CD4-positive, alpha-beta T cell treated with Interleukin-4 for 4 hours (primary cell): Measurements from ENCODE around the gene UBIAD1.
A peak's percentile ranks its signal among the peaks of the same experiment; 100 is the strongest.
"Not testable (repeated sequence)": the region's sequence is repeated elsewhere in the genome, so short reads cannot be mapped to it uniquely, and the experiment has no call there.

Experiments
- DNase-seq: peaks from one replicate; pipeline ENCODE4 v3.0.0-alpha.2; 2020

UBIAD1 gene, protein sequence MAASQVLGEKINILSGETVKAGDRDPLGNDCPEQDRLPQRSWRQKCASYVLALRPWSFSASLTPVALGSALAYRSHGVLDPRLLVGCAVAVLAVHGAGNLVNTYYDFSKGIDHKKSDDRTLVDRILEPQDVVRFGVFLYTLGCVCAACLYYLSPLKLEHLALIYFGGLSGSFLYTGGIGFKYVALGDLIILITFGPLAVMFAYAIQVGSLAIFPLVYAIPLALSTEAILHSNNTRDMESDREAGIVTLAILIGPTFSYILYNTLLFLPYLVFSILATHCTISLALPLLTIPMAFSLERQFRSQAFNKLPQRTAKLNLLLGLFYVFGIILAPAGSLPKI

DNA sequence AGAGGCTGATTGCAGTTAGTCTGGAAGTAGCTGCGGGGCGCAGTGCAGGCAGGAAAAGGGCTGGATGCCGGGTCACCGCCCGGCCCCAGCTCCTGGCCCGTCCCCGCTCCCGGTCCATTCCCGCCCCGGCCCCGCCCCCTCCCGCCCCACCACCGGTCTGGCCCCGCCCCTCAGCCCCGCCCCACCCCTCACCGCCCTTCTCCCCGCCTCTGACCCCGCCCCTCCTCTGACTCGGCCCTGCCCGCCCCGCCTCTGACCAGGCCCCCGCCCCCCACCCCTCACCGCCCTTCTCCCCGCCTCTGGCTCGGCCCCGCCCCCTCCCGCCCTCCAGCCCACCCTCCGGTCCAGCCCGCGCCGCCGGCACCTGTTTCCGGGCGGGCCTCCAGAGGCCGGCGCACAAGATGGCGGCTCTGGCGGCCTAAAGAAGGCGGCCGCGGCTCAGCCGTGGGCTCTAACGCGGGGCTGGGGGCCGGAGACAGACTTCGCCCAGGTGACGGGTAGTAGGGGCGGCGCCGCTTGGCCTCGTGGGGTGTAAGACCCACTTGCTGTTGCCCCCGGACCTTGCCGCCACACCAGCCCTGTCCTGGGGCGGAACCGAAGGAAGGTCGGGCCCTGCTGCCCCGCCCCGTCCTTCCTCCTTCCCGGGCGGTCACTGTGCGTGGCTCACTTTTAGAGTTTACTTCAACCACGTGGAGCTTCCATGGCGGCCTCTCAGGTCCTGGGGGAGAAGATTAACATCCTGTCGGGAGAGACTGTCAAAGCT, at the start of gene UBIAD1:
Gene UBIAD1 (plus strand): TSS at position 367 of the 763 bp plus-strand sequence. CDS start 334 bp downstream, at position 701.
- peak; percentile 77 for DNase-seq

DNA sequence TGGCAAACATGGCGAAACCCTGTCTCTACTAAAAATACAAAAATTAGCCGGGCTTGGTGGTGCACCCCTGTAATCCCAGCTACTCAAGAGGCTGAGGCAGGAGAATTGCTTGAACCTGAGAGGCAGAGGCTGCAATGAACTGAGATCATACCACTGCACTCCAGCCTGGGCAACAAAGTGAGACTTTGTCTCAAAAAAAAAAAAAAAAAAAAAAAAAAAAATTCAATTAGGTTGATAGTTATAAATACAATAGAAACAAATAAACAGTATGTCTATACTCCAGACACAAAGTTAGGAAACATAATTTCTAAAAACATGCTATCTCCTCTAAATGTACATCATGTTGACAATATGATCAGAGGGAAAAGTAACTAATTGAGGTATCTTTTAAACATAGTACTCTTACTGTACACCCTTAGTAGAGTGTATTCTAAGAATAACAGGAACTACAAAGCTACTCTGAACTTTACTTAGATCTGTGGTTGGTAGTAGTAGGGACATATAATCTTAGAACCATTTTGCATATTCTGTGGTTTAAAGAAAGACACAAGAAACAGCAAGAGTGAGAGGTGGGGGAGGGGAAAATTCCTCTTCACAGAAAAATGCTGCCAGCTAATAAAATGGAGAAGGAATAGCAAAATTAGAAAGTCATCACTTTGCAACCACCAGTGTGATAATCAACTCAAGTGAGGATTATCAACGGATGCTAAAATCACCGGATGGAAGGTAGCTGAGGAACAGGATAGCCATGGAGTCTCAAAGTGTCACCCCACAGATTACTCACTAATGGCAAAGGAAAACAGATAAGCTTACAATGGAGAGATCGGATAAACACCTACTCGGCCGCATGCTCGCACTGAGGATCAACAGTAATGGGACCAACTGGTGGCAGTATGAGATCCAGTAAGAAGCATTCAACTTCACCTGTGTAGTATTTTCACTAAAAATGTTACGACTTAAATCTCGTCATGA, 45.6 kb upstream of the UBIAD1 start:
- no peak for DNase-seq

DNA sequence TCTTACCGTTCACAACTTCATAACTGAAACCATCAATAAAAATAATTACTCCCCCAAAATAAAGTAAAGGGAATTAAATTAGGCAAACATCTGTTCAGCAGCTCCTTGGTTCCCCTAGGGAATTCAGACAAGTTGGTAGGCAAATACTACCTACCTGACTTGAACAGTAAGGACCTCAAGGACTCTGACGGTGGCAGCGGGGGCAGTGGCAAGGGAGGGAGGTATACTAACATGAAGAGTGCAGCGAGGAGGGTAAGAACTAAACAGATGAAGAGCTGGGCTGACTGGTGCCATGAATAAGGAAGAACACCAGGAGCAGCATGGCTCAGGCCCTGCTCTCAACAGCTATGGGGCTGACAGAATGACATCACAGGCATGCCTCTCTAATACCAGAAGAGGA, 43.8 kb upstream of the UBIAD1 start:
- DNase-seq: no peak

- no peak for DNase-seq
Observed at GRCh38 chr1:11233208-11233607, 39.8 kb upstream of the UBIAD1 start.

DNA sequence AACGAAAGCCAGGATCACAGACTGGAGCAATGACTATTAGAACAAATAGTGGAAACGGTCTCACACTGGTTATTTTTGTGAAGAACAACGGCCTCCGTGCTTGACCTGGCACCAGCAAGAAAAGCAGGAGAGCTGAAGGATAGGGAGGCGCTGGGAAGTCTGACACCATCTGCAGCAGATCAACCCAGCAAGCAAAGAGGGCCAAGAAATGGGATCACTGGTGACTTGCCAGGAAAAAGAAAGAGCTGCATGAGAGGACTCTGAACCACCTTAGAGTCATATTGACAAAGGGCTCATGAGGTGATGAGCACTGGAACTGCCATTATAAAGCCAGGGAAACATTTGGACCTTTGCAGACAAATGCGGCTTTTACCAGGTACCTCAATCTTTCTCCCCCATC, 35.6 kb upstream of the UBIAD1 start:
- DNase-seq: no peak

GRCh38 chr1:11238311-11238710, 34.7 kb upstream of the UBIAD1 start:
- no peak for DNase-seq

DNA sequence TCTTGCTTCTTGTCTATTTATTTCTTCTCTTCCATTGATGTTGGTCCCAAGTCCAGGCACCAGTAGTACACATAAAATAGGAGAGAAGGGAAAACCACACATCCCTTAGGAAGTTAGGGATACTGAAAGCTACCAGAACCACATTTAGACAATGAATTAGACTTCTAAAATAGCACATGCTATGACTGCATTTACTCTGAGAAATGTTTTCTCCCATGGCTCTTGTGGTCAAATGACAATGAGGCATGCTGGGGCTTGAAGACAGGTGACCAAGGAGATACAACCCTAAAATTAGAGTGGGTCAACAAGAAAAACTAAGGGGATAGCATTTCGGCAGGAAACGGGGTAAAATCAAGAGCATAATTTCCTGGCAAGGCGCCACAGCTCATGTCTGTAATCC, 27.8 kb upstream of the UBIAD1 start:
- no peak for DNase-seq

DNA sequence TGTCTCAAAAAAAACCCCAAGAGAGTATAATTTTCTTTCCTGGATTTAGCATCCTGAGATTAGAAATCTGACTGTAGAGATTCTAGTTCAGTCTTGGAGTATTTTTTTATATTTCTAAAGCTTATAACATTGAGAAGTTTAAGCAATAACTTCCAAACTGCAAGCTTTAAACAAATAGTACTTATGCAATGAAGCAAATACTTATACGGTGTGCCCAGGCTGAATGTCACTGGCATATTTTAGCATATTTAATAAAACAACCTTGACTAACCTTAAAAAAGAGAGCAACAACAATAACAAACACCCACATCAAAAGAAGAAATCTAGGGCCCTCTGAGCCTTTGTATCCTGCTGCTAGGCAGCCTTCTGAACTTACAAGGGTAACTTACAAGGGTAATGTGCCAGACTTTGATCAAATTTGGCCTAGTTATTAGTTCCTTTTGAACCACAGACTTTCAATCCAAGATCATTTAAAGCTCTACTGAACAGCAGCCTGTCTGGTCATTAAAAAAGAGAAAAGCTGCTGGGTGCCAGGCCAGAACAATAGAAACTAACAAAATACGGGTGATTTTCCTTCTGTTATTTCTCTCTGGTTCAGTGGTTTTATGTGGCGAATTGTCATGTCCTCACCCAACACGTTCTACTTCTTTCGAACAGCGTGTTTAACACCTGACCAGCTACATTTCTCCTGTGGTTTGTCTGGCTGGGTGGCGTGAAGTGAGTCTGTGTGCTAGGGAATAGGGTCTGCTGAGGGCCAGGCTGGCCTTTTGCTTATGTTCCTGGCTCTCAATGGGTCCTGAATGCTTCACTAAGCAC, 26.9 kb upstream of the UBIAD1 start:
- DNase-seq: peak; percentile 42

DNA sequence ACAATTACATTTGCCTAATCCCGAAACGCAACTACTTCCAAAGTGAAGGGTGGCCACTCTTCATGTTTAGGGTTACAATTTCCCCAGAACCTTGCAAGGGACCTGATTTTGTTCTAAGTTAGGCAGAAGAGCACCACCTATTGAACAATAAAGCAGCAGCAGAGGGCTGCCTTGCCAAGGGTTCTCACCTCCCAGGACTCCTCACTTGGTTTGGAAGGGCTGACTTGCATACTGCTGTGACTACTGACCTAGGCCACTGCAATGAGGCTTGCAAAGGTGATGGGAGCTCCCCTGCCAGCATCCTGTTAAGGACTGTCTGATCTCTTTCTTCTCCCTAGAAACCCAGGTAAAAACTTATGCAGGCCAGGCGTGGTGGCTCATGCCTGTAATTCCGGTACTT, 24.8 kb upstream of the UBIAD1 start:
- DNase-seq: no peak

DNA sequence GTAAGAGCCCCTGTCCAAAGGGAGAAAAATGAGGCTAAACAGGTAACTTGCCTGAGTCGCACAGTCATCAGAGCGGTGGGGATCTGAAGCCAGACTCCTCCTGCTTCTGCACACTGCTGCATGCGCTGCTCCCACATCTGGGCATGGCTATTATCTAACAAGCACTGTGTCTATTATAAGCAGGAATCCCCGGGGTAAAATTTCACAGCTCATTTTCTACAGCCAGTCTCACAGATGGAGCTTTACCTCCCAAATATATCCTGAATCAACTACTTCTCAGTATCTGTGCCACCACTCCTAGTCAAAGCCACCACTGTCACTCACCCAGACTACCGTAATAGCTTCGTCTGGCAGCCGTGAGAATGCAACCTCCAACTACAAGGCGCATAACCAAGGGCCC, 20.5 kb upstream of the UBIAD1 start:
- DNase-seq: no peak

- no peak for DNase-seq
Observed at GRCh38 chr1:11253226-11253625, 19.8 kb upstream of the UBIAD1 start.

- DNase-seq: no peak
Observed at GRCh38 chr1:11256299-11256698, 16.7 kb upstream of the UBIAD1 start.

DNA sequence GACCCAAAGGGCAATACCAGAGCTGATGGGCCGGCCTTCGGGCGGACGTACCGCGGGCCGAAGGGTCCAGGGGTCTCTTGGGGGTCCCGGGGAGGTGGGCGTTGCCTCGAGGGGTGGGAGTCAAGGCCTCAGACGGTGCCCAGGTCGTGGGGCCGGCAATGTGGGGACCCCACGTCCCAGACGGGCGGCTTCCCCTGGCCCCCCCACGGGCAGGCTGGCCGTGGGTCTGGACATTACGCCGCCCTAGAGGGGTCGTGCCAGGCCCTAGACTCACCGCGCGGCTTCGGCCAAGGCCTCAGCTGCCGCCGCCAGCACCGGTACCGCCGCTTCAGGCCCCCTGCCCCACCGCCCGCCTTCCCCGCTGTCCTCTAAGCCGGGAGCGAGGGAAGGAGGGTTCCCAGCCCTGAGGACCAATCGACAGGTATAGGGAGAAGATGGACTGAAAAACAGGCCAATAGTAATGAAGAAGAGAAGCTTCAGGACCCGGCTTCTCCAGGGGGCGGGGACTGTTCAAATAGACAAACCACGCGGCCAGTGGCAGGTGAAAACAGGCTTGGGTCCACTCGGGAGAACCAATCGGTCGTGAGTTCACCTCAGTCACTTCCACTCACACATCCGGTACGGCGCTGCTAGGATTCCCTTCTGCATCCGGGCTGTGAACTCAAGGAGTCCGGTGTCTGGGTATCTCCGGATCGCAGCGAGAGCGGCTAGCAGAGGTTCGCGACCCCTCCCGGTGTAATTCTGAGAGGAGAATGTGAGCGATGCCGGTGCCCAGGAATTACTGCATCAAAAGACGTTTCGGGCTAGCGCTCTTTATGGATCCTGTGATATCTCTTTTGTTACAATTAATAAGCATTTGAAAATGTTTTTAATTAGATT, 10.6 kb upstream of the UBIAD1 start, which contains the start of gene MTOR:
Gene MTOR (minus strand): TSS at position 381 of the 879 bp plus-strand sequence. CDS start 3,142 bp downstream, outside the sequence.
- peak; percentile 100 for DNase-seq

DNA sequence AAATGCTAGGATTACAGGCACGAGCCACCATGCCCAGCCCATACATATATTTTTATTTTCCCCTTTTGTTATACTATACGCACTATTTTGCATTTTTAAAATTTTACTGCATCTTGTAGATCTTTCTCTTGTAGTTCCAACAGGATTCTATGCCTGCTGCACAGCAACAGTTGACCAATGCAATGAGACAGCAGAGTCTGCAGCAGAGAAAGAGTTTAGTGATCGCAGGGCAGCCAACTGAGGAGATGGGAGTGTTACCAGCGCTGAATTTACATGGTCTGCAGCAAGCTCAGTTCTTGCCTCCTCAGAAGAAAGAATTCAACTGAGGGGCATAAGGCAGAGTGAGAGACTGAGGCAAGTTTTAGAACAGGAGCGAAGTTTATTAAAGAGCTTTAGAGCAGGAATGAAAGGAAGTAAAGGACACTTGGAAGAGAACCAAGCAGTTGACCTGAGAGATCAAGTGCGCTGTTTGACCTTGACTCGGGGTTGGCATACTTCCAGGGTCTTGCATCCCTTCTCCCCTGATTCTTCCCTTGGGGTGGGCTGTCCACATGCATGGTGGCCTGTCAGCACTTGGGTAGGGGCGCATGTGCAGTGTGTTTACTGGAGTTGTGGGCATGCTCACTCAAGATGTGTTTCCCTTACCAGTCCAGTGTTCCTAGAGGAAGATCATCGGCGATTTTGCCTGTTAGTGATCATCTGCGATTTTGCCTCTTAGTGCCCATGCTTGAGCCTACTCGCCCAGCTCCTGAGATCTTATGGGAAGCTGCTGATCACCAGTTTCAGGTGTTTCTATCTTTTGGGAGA, 6.5 kb upstream of the UBIAD1 start:
- DNase-seq: no peak

GRCh38 chr1:11267350-11268337, 5.4 kb upstream of the UBIAD1 start:
- not testable (repeated sequence) for DNase-seq

GRCh38 chr1:11272544-11272831, 510 bp upstream of the UBIAD1 start:
- DNase-seq: no peak

GRCh38 chr1:11273595-11274234, 717 bp downstream of the UBIAD1 start:
- DNase-seq: no peak

DNA sequence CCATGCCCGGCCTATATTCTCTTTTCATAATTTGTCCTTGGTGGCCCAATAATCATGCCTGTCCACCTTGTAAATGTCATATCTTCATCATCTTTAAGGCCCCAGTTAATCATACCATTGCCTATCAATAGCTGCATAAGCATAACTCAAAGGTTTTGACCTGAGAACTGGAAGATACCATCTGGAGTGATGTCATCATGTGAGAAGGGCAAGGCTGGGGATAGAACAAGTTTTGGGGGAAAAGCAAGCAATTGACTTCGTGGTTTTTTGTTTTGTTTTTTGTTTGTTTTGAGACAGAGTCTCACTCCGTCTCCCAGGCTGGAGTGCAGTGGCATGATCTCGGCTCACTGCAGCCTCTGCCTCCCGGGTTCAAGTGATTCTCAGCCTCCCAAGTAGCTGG, 6.2 kb downstream of the UBIAD1 start:
- no peak for DNase-seq

DNA sequence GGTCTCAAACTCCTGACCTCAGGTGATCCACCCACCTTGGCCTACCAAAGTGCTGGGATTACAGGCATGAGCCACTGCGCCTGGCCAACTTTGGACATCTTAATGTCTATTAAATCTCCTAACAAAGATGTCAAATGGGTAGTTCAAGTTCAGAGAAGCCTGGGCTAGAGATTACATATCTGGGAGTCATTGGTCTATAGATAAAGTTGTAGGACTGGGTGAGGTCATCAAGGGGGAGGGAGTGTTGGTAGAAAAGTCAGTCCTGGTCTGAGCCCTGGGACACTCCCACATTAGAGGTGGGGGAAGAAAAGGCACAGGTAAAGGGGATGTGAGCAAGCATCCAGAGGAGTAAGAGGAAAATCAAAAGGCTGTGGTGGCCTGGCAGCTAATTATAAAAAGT, 6.6 kb downstream of the UBIAD1 start:
- no peak for DNase-seq
